Thyroid gland (tissue), 4 donors: ENCODE data around the gene ACTR5.

ENCODE experiments used
- POLR2A ChIP-seq, 2 donors: fragments of 450-650 bp; IDR thresholded peaks; one replicate each; pipeline ENCODE4 v1.6.1; 2017; ENCODE audit warnings: antibody characterized with exemption in 2 of 2, mild to moderate bottlenecking in 2 of 2, moderate library complexity in 1 of 2
- TF ChIP-seq, protein P1 (sequence below), 6 experiments: fragments of 200-600 bp in 3 of 6; fragments of 450-650 bp in 3 of 6; sonication (generic) in 3 of 6; IDR thresholded peaks; one replicate each; pipeline ENCODE4 v1.5.1; 2016 to 2019; ENCODE audit warnings: antibody characterized with exemption in 6 of 6, mild to moderate bottlenecking in 2 of 6, inconsistent platforms in 1 of 6, moderate library complexity in 1 of 6

DNA sequence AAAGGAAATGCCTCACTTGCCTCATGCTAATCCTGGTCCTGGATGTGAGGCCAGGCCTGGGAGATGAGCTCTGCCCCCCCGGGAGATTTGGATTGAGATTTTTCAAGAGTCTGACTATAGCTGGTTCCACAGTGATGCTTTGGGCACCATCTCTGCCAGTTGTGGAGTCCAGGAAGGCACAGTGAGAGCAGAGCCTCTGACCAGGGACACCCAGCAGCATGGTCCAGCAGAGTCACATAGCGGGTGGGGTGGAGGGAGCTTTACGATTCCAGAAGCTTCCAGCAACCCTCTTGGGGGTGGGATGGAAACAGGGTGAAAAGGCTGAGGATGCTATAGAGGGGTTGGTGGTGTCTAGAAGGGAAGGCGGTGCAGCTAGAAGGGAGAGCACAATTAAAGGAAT, 15.3 kb upstream of the ACTR5 start:
- TF ChIP-seq, protein P1, sequence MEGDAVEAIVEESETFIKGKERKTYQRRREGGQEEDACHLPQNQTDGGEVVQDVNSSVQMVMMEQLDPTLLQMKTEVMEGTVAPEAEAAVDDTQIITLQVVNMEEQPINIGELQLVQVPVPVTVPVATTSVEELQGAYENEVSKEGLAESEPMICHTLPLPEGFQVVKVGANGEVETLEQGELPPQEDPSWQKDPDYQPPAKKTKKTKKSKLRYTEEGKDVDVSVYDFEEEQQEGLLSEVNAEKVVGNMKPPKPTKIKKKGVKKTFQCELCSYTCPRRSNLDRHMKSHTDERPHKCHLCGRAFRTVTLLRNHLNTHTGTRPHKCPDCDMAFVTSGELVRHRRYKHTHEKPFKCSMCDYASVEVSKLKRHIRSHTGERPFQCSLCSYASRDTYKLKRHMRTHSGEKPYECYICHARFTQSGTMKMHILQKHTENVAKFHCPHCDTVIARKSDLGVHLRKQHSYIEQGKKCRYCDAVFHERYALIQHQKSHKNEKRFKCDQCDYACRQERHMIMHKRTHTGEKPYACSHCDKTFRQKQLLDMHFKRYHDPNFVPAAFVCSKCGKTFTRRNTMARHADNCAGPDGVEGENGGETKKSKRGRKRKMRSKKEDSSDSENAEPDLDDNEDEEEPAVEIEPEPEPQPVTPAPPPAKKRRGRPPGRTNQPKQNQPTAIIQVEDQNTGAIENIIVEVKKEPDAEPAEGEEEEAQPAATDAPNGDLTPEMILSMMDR (IDR thresholded peaks at IDR 0.05) = no peak
- no peak for TF ChIP-seq POLR2A (IDR thresholded peaks at IDR 0.05)
